Occipital lobe (tissue), 2 donors: Measurements from ENCODE around the gene ECM1. TPM values are rescaled to one million over a fixed set of nuclear protein-coding genes. Genes with fewer than 3 reads are reported as not detected.
A peak's percentile ranks its signal among the peaks of the same experiment; 100 is the strongest.

Experiments used
- DNase-seq: peaks from one replicate; lab custom pipeline; 2025; lab: John Stamatoyannopoulos, UW
- total RNA-seq: library from RNA; depleted of rRNA; stranded (reverse); fragments of >200 nt; gene quantifications from one replicate; pipeline ENCODE4 v1.2.3, GENCODE V29; 2014

ECM1 gene
- 0.94 TPM for total RNA-seq

DNA sequence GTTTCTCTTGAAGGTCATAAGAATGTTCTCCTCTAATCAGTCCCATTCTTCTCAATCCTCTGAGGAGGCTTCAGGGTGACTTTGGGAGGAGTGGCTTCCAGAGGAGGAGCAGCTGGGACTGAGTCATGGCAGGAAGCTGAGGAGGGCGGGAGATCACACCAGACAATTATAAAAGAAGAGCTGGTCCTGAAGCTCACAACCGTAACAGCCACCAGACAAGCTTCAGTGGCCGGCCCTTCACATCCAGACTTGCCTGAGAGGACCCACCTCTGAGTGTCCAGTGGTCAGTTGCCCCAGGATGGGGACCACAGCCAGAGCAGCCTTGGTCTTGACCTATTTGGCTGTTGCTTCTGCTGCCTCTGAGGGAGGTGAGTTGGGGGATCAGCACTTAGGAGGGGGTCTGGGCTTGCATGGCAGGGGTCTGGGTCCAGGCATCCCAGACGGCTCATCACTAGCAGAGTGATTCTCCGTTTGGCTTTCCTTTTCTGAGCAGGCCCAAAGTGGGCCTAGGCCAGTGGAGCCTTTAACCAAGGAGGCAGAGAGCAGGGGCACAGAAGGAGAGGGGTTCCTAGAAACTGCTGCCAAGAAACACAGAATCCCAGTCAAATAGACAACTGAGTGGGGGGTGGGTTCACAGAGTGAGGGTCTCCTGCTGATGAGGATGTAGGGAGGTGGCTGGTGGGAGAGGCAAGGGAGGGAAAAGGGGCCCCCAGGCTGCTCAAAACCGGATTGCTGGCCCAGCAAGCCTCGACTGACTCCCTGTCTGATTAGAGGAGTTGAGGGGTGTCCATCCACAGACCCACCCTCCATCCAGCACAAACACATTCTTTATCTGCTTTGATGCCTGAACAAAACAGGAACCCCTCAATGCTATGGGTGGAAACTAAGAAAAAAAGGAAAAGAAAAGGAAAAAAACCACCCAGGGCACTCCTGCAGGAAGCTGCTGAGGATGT is at the start of gene ECM1:
Gene ECM1 (plus strand): TSS at position 198 of the 953 bp plus-strand sequence. CDS start 101 bp downstream, at position 299.
- peak; percentile 19 for DNase-seq

DNA sequence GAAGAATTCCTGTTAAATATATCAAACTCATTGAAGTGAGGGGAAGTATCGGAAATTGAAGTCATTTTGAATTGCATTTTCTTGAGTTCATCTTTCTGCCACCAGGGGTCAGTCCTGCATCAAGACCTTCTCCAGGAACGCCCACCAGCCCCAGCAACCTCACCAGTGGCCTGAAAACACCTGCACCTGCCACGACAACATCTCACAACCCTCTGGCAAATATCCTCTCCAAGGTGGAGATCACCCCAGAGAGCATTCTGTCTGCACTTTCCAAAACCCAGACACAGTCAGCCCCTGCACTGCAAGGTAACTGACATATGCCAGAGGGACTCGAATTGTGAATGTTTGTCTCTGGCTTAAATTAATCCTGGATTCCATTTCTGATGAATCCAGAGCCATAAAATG is 43.5 kb upstream of the ECM1 start:
- DNase-seq, result no peak

DNA sequence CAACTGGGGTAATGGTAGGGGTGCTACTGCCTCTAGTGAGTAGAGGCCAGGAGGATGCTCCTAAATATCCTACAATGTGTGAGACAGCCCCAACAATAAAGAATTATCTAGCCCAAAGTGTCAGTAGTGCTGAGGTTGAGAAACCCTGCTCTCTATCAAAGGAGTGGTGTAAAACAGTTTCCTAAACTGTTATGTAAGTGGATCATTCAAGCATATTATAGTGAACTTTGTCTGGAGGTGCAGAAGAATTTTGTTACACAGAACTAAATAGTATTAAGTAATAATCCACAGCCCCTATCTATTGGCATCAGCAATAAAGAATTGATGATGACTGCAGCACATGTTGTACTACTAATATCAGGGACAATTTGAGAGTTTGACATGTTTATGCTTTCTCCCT is 40.9 kb upstream of the ECM1 start:
- DNase-seq, result no peak

DNA sequence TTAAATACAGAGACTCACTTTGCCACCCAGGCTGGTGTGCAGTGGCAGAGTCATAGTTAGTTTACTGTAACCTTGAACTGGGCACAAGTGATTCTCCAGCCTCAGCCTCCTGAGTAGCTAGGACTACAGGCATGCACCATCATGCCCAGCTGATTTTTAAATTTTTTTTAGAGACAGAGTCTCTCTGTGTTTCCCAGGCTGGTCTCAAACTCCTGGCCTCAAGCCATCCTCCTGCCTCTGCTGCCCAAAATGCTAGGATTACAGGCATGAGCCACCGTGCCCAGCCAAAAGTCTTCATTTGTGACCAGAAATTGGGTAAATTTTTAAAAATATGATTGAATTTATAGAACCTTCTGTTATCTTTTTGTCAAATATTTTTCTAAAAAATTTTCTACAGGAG is 38.6 kb upstream of the ECM1 start:
- no peak for DNase-seq

DNA sequence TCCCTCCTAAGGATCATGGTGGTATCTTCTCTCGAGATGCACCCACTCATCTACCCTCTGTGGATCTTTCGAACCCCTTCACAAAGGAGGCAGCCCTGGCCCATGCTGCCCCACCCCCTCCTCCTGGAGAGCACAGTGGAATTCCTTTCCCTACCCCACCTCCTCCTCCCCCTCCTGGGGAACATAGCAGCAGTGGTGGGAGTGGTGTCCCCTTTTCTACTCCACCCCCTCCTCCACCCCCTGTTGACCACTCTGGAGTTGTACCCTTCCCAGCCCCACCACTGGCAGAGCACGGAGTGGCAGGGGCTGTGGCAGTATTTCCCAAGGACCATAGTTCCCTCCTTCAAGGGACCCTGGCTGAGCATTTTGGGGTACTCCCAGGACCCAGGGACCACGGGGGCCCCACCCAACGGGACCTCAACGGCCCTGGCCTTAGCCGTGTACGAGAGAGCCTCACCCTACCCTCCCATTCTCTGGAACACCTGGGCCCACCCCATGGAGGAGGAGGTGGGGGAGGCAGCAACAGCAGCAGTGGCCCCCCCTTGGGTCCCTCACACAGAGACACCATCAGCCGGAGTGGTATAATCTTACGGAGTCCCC is 35.2 kb upstream of the ECM1 start:
- DNase-seq, result no peak

DNA sequence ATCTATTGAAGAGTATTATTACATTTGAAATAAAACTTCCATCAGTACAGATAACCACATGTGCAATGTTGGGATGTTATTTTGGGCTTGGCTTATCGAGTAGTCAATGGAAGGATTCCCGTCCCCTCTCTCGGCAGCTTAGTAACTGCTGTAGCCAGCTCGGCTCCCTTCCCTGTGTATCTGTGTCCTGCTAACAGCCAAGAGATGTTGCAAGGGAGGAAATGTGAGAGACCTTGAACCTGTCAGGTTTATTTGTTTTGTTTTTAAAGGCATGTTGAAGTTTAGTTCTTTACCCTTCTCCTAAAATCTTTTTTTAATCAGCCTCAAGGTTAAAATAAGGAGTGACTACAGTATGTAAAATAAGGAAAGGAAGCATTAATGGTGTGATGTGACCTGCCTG is 34.2 kb upstream of the ECM1 start:
- DNase-seq, result no peak

DNA sequence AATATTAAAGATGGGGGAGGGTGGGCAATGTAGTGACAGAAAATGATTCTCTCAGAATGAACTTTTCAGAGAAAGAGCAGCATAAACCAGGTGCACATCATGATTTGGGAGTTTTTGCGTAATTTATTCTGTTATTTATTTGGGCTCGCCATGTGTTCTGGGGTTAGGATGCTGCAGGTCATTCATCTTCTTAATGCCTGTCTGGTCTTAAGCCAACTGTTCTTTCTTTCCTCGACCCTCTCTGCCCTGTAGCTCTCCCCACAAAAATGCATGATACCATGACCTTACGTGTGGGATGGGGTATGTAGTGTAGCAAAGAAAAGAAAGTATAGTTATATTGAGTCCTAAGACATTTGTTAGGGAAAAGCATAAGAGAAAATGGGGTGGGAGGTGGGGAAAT is 33.0 kb upstream of the ECM1 start:
- no peak for DNase-seq

DNA sequence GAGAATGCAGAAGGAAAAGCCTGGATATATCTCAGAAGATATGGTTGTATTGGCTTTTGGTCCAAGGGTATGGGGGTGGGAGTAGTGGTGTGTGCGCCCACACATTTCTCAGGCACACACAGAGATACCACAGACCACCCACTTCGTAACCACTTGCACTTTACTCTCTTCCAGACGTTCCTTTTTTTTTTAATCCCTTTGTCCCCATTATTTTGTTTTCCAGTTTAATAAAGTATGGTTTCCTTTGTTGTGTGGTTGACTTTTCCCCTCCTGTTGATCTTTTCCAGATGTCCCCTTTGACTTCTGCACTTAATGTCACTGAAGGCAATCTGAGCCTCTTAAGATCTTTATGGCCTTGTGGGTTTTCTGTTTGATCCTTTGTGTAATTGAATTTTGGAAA is 31.2 kb upstream of the ECM1 start:
- DNase-seq, result no peak

DNA sequence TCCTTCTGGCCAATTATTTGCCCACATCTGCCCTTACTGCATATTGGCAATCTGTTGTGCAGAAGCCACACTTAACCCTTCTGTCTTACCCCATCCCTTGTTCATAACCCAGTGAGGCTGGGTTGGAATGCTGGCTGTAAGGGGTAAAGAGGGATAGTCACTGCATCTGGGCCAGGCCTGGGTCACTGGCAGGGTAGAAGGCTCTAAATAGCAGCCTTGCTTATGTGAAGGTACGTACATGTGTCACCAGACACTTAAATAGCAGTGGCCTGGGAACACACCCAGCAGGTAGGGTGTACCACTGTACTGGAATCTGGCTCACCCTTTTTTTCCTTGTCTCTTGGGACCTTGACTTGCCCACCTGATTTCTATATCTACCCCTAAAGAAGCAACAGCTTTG is 30.6 kb upstream of the ECM1 start:
- no peak for DNase-seq

DNA sequence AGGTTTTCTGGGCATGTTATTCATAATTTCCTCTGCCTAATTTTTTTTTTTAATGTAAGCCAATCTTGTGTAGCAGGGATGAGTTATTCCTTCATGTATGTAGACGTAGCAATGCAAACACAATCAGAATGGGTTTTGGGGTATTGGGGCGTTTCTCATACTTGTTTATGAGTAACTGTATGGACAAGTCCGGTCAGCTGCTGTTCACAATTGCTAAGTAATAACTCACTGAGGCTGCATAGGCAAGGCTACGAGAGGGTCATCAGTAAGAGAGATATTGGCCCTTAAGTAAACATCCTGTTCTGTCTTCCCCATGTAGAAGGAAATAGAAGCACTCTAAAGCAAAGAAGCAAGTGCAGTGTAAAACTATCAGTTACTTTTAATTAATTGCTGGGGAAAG is 30.2 kb upstream of the ECM1 start:
- no peak for DNase-seq

DNA sequence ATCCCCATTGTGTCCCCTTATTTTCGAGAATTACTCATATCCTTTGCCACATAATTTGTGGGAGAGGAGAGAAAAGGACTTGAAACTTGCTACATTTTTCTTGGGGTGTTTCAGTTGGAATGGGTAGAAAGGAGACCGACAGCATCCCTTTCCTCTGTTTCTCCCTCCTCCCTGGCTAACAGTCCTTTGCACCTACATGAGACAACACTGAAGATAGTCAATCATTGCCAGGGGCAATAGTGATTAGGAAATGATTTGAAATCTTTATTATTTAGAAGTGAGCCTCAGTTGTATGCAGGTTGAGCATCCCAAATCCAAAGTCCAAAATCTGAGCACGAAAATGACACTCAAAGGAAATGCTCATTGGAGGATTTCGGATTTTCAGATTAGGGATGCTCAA is 28.5 kb upstream of the ECM1 start:
- no peak for DNase-seq

DNA sequence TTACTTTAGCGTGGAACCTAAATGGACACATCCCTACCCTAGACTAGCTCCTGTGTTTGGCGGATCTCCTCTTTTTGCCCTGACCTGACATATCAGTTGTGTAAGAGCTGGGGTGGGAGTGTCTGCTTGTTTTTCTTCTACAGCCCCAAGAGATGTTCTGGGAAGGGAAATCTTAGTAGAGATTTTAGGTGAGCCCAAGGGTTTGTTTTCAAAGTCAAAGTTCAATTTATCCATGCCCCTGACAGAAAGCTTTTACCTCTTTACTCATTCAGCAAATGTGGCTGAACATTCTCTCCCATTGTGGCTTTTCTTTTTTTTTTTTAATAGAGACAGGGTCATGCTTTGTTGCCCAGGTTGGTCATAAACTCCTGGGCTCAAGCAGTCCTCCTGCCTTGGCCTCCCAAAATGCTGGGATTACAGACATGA is 28.0 kb upstream of the ECM1 start:
- no peak for DNase-seq

DNA sequence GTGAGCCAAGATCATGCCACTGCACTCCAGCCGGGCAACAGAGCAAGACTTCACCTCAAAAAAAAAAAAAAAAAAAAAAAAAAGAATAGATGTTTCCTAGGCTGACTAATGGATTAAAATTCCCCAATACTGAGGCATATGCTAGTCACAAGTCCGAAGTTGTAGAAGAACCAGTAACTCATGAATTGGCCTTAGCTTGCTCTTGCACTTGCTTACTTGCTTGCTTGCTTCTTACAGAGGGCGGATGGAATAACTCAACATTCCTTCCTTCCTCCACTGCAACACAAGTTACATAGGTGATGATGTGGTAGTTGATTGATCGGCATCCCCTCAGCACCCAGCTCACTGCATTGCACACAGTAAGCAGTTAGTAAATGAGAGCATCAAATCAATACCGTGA is 23.5 kb upstream of the ECM1 start:
- no peak for DNase-seq

DNA sequence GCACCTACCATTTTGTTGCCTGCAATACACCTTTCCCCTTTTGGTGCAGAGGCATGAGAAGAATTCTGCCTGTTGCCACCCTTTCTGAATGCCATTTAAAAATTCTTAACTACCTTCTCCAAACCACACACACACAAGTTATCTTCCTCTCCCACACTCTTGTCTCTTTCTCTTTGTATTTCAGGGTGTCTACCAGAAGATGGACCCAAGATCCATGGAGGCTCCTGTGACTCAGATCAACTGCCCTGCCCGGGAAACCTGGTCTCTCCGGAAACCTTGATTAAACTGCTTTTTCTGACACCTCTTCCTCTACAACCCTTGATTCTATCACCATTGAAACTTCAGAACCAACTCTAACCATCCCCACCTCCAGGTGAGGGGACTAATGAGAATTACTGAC is 23.0 kb upstream of the ECM1 start:
- DNase-seq, result no peak

DNA sequence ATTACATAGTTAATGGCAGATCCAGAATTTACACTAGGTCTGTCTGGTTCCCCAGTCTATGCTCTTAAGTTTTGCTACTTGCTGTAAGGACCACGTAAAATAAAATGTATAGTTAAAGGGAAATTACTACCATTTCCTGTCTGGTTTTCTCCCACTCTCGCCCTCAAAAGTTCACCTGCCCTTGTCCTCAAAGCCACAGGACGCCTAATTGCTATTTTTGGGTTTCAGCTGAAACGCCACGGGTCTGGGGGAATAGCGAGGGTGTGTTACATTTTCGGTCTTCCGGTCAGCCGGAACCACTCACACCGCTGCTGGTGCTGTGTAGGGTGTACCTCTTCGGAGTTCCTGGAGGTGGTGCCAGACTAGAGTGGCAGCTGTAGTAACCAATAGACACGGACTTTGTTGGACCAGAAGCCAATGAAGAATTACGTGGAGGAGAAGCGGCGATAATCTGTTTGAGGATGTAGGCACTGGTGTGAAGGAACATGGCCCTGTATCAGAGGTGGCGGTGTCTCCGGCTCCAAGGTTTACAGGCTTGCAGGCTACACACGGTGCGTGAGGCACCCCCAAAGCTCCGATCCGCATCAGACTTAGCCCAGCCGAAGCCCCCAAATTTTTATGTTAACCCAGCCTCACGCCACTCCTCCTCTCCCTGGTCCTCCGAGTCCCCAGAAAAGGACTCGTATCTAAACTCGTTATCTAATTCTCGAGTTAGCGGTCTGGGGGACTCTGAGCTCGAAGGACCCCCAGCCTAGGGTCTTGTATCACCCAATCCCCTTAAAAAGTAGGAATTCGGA is 20.7 kb upstream of the ECM1 start, which contains the start of gene TARS2:
Gene TARS2 (plus strand): TSS at position 454 of the 797 bp plus-strand sequence. CDS start 32 bp downstream, at position 486.
- peak; percentile 94 for DNase-seq

DNA sequence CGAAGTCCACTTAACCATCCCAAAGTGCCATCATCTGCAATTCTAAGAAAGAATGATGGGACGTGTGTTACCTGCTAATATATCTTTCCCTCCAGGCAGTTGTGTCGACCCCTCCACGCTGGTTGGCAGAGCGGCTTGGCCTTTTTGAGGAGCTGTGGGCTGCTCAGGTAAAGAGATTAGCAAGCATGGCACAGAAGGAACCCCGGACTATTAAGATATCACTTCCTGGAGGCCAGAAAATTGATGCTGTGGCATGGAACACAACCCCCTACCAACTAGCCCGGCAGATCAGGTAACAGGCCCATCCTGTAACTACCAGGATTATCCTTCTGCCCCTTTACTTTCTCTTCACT is 20.2 kb upstream of the ECM1 start:
- DNase-seq, result no peak

DNA sequence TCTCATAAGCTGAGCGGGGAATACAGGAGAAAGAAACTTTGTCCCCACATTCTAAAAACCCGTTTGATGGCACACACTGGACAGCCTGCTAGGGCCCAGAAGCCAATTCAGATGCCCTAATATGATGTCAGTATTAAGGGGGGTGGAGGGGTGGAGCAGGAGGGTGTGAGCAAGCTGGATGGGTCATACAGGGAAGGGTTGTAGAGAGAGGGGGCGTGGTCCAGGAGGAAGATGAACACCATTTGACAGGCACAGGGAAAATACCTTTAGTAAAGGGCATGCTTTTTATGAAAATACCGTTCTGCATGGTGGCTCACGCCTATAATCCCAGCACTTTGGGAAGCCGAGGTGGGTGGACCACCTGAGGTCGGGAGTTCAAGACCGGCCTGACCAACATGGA is 14.7 kb upstream of the ECM1 start:
- no peak for DNase-seq

DNA sequence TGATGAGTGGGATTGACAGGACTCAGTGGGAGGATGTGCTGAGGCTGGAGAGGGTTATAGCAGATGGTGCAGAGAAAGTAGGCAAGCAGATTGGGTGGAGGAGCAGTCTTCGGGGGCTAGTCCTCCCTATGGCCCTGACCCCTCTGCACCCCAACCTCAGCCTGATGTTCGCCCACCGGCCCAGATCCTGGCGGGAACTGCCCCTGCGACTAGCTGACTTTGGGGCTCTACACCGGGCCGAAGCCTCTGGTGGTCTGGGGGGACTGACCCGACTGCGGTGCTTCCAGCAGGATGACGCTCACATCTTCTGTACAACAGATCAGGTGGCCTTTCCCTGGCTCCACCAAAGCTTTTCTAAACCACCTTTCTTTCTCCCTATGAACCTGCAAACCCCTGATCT is 9.6 kb upstream of the ECM1 start:
- DNase-seq, result no peak

DNA sequence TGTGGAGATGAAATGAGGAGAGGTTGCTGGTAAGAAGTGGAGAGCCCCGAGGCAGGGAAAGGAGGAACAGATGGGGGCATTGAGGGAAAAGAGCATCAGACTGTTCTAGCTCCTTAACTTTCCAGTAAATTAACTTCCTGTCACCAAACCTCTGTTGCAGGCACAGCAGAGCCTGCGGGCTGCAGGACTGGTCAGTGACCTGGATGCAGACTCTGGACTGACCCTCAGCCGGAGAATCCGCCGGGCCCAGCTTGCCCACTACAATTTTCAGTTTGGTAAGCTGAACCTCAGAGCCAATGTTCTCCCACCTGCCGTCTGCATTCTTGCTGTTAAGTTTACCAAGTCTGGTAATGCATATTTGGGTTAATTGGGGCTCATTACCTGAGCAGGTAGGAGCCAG is 2.5 kb upstream of the ECM1 start:
- no peak for DNase-seq

DNA sequence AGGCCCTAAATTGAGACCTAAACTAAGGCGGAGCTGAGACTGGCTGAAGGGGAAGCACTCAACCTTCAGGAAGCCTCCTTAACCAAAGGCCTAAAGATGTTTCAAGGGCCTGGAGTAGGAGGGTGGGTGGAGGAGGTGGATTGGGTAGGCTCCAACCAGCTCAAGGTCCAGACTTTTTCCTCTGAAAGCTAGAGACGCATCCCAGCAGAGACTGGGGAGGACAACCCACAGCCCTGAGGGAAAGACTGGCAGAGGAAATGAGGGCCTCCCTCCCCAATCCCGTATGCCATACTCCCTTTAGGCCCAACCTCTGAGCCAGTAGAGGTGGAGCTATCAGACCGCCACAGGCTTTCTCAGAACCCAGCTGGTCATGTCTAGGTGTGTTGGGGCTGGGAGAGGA is 1.1 kb downstream of the ECM1 start:
- no peak for DNase-seq

DNA sequence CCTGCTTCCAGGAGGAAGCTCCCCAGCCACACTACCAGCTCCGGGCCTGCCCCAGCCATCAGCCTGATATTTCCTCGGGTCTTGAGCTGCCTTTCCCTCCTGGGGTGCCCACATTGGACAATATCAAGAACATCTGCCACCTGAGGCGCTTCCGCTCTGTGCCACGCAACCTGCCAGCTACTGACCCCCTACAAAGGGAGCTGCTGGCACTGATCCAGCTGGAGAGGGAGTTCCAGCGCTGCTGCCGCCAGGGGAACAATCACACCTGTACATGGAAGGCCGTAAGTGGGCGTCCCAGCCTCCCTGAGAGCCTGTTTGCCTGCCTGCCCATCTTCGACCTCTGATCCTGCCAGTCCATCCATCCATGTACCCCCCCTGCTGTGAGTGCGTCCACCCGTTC is 3.6 kb downstream of the ECM1 start:
- no peak for DNase-seq

DNA sequence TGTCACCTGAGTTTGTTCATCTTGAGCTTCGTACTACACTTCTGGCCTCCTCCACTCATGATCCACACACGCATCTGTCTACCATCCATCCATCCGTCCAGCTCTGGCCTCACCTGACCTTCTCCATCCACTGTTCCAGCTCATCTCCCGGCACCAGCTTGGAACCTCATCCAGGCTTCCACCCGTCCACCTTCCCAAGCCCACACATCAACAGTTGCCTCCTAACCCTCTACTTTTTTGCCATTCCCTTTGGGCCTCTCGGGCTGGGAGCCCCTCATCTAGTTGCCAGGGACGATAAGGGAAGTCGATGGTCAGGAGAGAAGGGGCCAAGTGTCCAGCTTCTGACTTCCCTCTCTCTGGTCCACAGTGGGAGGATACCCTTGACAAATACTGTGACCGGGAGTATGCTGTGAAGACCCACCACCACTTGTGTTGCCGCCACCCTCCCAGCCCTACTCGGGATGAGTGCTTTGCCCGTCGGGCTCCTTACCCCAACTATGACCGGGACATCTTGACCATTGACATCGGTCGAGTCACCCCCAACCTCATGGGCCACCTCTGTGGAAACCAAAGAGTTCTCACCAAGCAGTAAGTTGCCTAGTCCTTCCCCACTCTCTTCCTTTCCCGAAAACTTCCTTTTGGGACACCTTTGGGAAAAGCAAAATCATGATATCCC is 4.2 kb downstream of the ECM1 start:
- no peak for DNase-seq
